ENCODE data around the gene VWA1.
"Not testable (repeated sequence)": the region's sequence is repeated elsewhere in the genome, so short reads cannot be mapped to it uniquely, and the experiment has no call there.

The VWA1 gene, protein sequence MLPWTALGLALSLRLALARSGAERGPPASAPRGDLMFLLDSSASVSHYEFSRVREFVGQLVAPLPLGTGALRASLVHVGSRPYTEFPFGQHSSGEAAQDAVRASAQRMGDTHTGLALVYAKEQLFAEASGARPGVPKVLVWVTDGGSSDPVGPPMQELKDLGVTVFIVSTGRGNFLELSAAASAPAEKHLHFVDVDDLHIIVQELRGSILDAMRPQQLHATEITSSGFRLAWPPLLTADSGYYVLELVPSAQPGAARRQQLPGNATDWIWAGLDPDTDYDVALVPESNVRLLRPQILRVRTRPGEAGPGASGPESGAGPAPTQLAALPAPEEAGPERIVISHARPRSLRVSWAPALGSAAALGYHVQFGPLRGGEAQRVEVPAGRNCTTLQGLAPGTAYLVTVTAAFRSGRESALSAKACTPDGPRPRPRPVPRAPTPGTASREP

GRCh38 chr1:1435106-1435903, at the start of gene VWA1:
TSS of gene VWA1 (plus strand) at chr1:1435690. CDS start at chr1:1435749, 59 bp downstream.
- peak; percentile 35 to 65 for DNase-seq

GRCh38 chr1:1385931-1386330, 49.6 kb upstream of the VWA1 start:
- no peak for DNase-seq

DNA sequence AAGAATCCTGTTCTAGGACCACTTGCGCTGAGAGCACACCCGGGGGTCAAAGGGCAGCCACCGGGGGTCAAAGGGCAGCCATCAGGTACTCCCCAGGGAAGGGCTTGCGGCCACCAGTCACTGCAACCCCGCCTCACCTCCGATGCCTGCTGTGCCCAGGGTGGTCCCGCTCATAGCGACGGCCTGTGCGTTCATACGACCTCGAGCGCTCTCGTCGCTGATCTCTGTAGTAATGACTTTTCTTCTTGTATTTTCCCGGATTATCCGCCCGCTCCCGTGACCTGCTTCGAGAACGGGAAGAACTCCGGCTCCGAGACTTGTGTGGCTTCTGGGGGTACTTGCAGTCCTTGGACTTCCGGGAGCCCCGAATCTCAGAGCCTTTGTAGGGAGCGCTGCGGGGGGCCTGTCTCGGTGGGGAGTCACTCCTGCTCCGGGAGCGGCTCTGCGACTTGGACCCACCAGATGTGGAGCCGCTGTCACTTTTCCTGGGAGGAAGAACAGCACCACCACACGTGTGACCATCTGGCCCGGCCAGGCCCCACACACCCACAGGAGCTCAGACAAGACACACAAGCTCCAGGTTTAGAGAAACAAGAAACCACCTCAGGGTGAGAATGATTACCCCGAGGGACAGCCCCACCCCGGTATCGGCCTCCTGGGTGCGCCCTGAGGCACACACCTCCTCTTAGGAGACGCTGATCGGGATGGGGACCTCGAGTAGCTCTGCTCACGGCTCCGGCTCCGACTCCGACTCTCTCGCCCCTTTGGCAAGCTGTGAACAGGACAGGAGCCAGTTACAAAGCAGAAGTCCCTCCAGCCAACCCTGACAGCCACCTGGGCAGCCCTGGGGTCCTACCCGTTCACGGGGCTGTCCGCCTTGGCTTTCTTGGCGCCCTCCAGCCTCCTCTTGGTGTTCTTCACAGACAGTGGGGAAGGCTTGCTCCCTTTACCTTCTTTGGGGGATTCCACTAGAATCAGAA, 48.1 kb upstream of the VWA1 start:
- DNase-seq = no peak

GRCh38 chr1:1388078-1388472, 47.4 kb upstream of the VWA1 start:
- DNase-seq = no peak

DNA sequence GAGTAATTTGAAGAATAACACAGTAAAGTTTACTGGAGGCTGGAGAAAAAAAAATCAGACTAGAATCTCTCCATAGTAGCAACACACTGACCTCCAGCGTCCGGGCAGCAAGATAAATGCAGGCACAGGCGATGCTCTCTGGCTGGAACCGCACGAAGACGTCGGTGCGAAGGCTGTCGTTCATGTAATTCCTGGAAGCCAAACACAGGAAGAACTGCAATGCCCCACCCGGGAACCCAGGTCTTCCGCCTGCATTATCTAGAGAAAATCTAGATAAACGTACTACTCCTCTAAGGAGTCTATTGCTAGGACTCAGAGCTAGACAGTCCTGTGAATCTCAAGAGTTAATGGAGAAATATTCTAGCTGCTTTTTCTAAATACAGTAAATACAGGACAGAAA, 44.8 kb upstream of the VWA1 start:
- no peak for DNase-seq

DNA sequence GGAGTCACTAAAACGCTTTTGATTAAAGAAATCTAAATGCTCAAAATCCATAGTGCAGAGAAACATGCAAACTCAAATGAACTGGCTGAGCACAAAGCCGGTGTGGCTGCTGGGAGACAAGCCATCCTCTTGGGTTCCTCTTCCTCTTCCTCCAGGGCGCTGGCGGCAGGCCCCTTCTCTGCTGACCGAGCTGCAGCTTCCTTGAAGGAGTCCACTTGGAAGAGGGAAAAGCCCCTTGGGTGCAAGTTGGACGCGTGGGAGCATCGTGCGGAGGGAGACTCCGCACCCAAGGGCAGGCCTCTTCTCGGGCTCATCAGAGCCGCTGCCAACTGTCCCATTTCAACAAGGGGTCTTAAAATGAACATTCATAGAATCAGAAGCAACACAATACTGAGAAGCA, 44.3 kb upstream of the VWA1 start:
- no peak for DNase-seq

DNA sequence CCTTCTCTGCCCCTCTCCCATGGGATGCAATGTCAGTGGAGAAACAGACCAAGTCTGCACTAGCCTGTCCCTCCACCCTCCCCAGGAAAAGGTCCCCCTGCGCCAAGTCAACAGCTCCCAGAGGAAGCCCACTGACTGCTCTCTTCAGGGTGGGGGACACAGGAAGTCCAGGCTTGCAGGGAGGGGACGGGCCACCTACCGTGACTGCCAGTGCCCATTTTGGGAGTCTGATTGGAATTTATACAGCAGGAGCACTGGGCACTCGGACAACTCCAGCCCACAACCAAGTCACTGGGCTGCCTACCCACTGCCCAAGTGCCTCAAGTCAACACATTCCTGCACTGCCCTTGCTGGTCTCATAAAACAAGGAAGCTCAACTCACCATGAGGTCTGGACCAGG, 42.5 kb upstream of the VWA1 start:
- DNase-seq = no peak

GRCh38 chr1:1393428-1393827, 42.1 kb upstream of the VWA1 start:
- DNase-seq = no peak

- no peak for DNase-seq
These were observed 41.4 kb upstream of the VWA1 start for GRCh38 chr1:1394116-1394515.

GRCh38 chr1:1395166-1395565, 40.3 kb upstream of the VWA1 start:
- DNase-seq = no peak

GRCh38 chr1:1397839-1398523, 37.5 kb upstream of the VWA1 start:
- no peak for DNase-seq

DNA sequence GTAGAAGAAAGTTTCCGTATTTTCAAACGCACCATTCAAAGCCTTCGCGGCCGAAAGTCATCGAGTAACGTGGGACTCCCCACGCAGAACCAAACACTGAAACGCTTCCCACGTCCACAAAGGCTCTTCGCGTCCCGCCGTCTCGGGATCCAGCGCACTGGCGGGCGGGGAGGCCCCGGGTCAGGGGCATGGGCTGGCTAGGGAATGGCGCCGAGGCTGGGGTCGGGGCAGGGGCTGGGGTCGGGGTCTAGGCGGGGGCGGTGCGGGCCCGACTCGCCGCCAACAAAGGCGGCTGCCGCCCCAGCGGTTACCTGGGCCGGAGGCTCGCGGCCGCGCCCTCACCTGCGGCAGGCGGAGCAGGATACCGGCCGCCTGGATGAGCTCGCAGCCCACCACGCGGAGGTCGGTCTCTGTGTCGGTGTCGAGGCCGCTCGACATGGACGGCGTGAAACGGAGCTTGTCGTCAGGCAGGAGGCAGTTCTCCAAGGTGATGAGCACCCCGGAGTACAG, 36.8 kb upstream of the VWA1 start:
- DNase-seq = no peak

DNA sequence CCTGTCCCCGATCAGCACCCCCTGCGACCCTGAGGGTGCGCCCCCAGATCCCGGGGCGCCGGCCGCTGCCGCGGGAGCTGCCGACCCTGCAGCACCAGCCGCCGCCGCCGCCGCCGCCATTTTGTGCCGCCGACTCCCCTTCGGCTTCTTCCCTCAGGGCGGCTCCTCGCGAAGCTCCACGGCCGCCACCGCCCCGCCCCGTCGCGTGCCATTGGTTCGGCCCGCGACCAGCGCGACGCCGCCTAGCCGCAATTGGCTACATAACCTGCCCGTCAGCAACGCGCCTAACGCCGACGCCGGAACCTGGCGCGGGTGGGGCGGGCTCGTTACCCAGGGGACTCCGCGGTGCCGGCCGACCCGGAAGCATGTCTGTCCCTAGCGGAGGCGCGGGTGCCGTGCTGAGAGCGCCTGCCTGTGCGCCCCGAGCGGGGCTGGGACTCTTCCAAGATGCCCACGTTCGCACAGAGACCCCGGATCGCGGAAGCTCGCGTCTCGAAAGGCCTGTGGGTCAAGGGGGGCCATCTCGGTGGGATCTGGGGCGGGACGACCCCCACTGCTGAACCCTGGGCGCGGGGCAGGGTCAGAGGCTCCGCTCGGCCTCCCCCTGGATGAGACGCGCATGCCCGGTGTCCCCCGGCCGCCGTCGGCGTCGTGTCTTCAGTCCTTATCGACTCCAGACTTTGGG, 36.2 kb upstream of the VWA1 start, which contains the start of gene CCNL2:
CCNL2 (minus strand) TSS at position 149 of the 685 bp plus-strand sequence; CDS start at position 120, 29 bp downstream.
- peak; percentile 93 to 97 for DNase-seq

DNA sequence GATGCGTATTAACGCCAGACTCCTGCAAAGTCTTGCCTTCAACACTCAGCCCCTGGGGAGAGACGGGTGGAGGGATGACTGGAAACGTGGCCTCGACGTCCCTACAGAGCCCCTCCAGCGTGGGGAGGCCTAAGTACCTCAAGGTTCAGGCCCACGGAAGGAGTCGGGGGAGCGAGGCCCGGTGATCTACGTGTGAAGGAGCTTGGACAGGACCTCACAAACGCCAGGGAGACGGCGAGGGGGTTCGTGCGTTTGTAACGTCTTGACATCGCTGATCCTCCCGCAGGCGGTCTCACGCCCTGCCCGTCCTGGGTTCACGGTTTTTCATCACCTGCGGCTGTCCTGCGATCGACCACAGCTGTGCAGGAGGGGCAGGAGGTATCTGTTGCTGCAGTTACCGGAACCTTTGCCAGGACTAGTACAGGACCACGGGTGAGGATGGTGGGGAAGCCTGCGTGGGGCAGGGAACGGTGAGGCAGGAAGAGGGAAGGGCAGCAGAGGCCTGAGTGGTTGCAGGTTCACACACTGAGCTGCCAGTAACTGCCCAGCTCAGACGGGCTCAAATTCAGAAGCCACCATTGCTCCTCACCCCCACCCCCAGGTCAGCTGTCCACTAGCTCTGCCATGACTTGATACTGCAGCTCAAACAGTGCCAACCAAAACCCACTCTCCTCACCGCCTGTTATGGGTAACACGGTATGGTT, 35.5 kb upstream of the VWA1 start:
- no peak for DNase-seq

DNA sequence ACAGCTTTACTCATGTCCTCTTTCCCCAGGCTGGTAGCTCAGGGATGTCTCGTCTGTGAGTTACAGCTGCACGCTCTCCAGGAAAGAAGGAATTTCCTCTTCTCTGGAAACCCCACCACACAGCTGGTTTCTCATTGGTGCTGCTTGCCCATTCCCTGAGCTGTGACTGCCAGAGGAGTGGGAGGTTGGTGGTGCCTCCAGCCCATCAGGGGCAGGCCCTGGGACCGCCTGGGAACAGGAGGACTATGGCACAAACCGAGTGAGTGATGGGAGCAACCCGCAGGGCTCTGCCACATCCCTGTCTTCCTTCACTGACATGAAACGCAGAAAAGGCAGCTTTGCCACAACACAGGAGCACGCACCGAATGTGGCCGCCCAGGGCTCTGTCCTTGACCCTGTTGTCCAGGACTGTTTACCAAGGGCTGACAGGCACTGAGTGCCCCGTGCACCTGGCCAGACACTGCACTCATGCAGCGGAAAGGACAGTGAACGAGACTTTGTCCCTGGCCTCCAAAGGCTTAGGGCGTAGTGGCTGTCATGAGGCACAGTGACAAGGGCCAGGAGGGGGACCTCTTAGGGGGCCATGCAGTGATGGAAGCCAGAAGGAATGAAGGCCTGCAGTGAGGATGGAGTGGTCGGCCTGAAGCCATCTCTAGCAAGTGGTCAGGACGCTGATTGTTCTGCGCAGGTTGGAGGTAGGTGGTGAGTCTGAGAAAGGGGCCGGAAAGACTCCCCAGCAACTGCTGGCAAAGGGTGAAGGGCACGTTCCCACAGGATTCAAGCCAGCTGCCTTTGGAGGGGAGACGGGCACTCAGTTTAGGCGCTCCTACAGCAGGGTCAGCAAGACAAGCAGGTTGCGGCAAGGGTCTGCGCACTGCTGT, 34.7 kb upstream of the VWA1 start:
- no peak for DNase-seq

DNA sequence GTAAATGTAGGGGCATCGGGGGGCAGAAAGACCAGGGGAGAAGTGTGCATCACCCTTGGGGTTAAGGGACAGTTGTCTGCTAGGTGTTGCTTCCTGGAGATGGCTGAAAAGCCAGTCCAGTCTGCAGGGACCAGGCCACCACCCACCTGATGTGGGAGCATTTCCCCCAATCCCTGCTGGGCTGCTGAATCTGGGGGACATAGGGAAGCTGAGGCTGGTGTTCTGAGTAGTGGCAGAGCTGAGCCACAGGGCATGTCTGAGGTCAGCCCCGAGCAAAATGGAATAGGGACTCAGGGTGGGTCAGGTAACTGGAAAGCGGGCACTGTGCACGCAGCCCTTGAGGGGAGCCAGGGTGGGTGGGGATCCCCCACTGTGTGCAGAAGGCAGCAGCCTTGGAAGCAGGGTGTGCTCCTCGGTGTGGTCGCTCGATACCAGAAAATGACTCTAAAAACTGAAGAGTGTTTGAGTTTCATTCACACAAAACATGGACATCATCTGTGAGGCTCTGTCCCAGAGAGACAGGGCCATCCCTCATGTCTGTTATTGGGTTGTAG, 34.0 kb upstream of the VWA1 start:
- DNase-seq = no peak

GRCh38 chr1:1402072-1402900, 33.2 kb upstream of the VWA1 start:
- DNase-seq = peak; percentile 34 to 45

DNA sequence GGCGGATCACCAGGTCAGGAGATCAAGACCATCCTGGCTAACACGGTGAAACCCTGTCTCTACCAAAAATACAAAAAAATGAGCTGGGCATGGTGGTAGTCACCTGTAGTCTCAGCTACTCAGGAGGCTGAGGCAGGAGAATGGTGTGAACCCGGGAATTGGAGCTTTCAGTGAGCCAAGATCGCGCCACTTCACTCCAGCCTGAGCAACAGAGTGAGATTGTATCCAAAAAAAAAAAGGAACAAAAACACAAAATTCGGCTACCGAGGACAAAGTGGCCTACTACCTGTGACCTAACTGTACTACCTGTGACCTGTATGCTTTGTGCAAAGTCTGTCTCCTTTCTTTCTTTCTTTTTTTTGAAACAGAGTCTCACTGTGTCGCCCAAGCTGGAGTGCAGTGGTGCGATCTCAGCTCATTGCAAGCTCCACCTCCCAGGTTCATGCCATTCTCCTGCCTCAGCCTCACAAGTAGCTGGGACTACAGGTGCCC, 32.5 kb upstream of the VWA1 start:
- not testable (repeated sequence) for DNase-seq
